C4-2B (cell line): Measurements from ENCODE around the gene CELSR2.

Experiments
- ZFX ChIP-seq: fragments of 450-650 bp; IDR thresholded peaks from 2 replicates; pipeline ENCODE4 v1.6.1; 2017
- TF ChIP-seq, protein P1 (sequence below): fragments of 450-650 bp; conservative IDR thresholded peaks from 2 replicates; pipeline ENCODE4 v1.5.1; 2017; ENCODE audit warnings: mild to moderate bottlenecking

DNA sequence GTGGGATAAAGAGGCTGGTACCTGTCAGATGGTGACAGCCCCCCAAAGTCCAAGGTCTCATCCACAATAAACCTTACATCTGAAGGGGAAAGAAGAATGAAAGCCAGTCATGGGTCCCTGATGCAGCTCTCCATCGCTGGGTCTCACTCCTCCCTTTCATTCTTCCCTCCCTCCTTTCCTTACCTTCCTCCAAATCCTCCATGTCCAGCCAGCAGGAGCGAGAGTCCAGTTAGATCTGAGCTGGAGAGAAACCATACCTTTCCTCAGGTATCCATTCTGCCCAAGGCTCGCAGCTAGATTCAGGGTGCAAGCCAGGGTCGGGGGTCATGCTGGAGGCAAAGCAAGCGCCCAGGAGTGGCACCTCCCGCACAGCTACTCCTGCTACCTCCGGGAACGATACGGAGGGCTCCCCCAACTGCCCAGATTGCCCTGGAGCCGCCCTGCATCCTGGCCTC is 33.2 kb downstream of the CELSR2 start:
- TF ChIP-seq, protein P1, sequence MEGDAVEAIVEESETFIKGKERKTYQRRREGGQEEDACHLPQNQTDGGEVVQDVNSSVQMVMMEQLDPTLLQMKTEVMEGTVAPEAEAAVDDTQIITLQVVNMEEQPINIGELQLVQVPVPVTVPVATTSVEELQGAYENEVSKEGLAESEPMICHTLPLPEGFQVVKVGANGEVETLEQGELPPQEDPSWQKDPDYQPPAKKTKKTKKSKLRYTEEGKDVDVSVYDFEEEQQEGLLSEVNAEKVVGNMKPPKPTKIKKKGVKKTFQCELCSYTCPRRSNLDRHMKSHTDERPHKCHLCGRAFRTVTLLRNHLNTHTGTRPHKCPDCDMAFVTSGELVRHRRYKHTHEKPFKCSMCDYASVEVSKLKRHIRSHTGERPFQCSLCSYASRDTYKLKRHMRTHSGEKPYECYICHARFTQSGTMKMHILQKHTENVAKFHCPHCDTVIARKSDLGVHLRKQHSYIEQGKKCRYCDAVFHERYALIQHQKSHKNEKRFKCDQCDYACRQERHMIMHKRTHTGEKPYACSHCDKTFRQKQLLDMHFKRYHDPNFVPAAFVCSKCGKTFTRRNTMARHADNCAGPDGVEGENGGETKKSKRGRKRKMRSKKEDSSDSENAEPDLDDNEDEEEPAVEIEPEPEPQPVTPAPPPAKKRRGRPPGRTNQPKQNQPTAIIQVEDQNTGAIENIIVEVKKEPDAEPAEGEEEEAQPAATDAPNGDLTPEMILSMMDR, result no peak
- TF ChIP-seq ZFX, result no peak
